Activated T-cell treated with anti-CD3 and anti-CD28 coated beads, Interleukin-2, amount 50 U/mL, for 24 hours (primary cell): Measurements from ENCODE around the gene RXRA.

Source experiments
- DNase-seq: peaks from one replicate; pipeline ENCODE4 v3.0.0-alpha.2; 2020
- H3K27ac Mint-ChIP-seq: 2 replicates; pipeline ENCODE4 v1.8.0; 2020; ENCODE audit warnings: mild to moderate bottlenecking, mixed read lengths
- H3K27me3 Mint-ChIP-seq: 2 replicates; pipeline ENCODE4 v1.8.0; 2020; ENCODE audit warnings: mixed read lengths
- H3K36me3 Mint-ChIP-seq: 2 replicates; pipeline ENCODE4 v1.8.0; 2020; ENCODE audit warnings: low read depth, mixed read lengths
- H3K4me1 Mint-ChIP-seq: 2 replicates; pipeline ENCODE4 v1.8.0; 2020; ENCODE audit warnings: low read depth, mixed read lengths
- H3K4me3 Mint-ChIP-seq: 2 replicates; pipeline ENCODE4 v1.8.0; 2020; ENCODE audit warnings: mild to moderate bottlenecking, moderate library complexity, mixed read lengths
- H3K9me3 Mint-ChIP-seq: 2 replicates; pipeline ENCODE4 v1.8.0; 2020; ENCODE audit warnings: mixed read lengths

RXRA gene

DNA sequence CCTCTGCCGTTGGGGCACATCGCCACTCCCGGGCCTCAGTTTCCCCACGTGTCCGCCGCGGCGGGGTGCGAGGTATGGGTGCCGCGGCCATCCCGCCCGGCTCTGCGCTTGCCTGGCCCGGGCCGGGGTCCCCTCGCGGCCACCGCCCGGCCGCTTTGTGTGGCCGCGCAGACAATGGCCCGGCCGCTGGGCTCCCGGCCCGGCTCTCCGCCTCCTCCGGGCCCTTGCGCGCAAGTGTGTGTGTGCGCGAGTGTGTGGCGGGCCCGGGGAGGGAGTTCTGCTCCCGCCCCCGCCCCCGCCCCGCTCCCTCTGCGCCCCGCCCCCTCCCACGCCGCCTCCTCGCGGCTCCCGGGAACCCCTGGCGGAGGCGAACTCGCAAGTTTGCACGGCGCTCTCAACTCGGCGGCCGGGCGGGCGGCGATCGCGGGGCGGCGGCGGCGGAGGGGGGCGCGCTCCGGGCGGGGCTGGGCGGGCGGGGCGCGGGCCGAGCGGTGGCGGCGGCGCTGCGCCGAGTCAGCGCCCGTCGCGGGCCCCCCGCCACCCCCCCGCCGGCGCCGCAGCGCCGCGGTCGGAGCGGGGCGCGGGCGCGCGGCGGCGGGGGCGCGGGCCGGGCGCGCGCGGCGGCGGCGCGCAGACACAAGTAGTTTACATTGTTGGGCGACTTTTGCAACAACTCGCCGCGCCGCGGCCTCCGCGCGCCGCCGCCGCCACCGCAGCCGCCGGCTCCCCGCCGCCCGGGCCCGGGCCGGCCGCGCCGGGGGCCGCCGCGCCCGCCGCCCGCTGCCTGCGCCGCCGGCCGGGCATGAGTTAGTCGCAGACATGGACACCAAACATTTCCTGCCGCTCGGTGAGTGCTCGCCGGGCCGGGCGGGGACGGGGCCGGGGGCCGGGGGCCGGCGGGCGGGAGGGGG is at the start of gene RXRA:
RXRA (plus strand) TSS at position 643 of the 911 bp plus-strand sequence; CDS start at position 820, 177 bp downstream.
- H3K36me3 Mint-ChIP-seq, result no peaks in the 10 kb centered on the region
- H3K4me3 Mint-ChIP-seq, result peak within 1 kb of the TSS; percentile 66
- no peaks in the 10 kb centered on the region for H3K9me3 Mint-ChIP-seq
- no peak within 1 kb of the TSS for H3K27ac Mint-ChIP-seq
- DNase-seq, result peak; percentile 68
- H3K4me1 Mint-ChIP-seq, result peaks cover 10% of the 10 kb centered on the region
- peaks cover 21% of the 10 kb centered on the region for H3K27me3 Mint-ChIP-seq

DNA sequence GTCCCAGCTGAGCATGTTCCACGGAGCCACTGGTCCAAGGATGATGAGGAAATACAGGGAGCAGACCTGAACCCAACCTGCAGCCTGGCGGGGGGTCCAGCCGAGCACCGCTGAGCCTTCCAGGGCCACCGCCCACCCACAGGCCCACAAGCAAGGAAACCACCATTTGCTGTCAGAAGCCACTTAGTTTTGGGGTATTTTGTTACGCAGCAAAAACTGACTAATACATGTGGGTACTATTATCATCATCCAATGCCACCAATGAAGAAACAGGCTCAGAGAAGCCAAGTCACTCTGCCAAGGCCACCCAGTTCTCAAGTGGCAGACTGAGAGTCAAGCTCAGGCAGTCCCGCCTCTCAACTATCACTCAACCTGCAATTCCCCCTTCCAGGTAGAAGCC is 48.0 kb upstream of the RXRA start:
- Mint-ChIP-seq H3K36me3 (no peaks in the 10 kb centered on the region), H3K4me1 (no peaks in the 10 kb centered on the region), H3K27ac (no peak overlapping the region), H3K27me3 (peaks cover 25% of the 10 kb centered on the region), H3K9me3 (no peaks in the 10 kb centered on the region), H3K4me3 (no peak overlapping the region)
- DNase-seq, result no peak

DNA sequence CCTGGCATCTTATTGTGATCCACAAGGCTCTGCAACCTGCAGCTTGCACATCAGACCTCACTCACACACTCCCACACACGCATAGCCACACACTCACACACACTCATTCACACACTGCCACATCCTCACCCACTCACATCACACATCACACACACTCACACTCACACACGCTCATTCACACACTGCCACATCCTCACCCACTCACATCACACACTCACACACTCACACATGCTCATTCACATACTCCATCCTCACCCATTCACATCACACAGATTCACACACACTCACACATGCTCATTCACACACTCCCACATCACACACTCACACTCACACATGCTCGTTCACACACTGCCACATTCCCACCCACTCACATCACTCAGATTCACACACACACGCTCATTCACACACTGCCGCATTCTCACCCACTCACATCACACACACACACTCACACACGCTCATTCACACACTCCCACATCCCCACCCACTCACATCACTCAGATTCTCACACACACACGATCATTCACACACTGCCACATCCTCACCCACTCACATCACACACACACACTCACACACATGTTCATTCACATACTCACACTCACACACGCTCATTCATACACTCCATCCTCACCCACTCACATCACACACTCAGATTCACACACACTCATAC is 47.1 kb upstream of the RXRA start:
- Mint-ChIP-seq H3K4me1 (no peaks in the 10 kb centered on the region), H3K4me3 (no peak overlapping the region), H3K27me3 (peaks cover 22% of the 10 kb centered on the region), H3K9me3 (no peaks in the 10 kb centered on the region), H3K27ac (no peak overlapping the region), H3K36me3 (no peaks in the 10 kb centered on the region)
- DNase-seq, result no peak

DNA sequence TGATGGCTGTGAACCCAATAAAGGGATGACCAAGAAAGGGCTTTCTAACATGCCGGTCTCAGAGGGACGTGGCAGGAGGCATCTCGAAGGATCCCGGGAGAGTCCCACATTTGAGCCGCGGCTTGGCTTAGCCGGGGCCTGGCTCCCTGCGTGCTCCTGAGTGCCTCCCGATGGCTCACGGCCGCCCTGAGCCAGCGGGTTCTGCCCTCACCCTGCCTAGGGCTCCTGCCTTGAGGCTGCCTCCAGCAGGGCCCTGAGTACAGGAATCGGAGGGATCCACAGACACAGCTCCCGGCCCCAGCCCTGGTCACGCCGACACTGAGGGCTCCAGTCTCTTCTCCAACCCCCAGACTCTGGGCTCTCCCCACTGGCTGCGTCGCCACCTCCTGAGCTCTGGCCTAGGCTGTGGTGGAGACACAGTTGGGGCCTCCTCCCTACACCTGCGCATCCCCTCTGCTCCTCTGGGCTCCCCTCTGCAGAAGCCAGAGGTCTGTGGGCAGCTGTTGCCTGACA is 44.1 kb upstream of the RXRA start:
- DNase-seq, result no peak
- Mint-ChIP-seq H3K27ac (no peak overlapping the region), H3K36me3 (no peaks in the 10 kb centered on the region), H3K9me3 (no peaks in the 10 kb centered on the region), H3K4me1 (no peaks in the 10 kb centered on the region), H3K27me3 (peaks cover 13% of the 10 kb centered on the region), H3K4me3 (no peak overlapping the region)

DNA sequence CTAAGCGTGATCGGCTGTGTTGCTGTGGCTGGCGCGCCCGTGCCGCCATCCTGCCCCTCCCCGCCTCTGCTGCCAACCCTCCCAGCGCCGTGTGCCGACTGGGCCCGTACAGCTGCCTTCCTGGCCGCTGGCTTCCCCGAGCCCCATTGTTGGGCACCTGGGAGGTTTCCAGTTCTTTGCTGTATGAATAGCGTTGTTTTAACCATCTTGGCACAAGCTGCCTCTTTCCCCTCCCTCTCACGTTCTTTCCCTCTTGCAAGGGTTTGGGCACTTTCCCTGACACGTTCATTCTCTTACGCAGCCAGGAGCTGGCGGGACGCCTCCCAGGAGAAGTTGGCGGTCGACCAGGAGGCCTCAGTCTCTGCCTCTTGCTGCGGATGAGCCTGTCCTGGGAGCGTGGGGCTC is 43.1 kb upstream of the RXRA start:
- H3K27ac Mint-ChIP-seq, result no peak overlapping the region
- no peaks in the 10 kb centered on the region for H3K36me3 Mint-ChIP-seq
- no peaks in the 10 kb centered on the region for H3K9me3 Mint-ChIP-seq
- DNase-seq, result no peak
- no peak overlapping the region for H3K4me3 Mint-ChIP-seq
- peaks cover 14% of the 10 kb centered on the region for H3K27me3 Mint-ChIP-seq
- no peaks in the 10 kb centered on the region for H3K4me1 Mint-ChIP-seq

DNA sequence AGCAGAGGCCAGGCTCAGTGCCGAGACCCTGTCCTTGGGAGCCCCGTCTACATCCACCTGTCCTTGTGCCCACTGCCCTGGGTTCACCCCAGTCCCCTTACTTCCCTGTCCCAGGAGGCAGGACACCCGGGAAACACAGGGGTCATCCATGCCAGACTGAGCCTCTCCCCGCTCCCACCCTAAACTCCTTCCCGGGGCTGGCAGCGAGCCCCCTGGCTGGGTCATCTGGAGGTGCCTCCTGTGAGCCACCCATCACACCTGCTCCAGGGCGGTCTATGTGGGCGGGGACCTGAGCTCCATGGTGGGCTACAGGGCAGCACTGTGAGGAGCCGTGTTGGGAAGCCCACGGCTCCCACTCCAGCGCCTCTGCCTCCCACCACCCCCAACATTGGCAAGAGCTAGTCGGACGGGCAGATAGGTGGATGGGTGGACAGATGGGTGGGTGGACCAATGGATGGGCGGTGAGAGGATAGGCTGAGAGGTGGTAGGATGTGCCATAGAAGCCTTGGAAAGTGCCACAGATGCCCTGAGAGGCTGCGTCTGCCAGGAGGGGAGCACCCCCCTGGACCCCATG is 42.5 kb upstream of the RXRA start:
- Mint-ChIP-seq H3K4me3 (no peak overlapping the region), H3K4me1 (no peaks in the 10 kb centered on the region), H3K27me3 (peaks cover 15% of the 10 kb centered on the region), H3K36me3 (no peaks in the 10 kb centered on the region), H3K9me3 (no peaks in the 10 kb centered on the region), H3K27ac (no peak overlapping the region)
- DNase-seq, result no peak

DNA sequence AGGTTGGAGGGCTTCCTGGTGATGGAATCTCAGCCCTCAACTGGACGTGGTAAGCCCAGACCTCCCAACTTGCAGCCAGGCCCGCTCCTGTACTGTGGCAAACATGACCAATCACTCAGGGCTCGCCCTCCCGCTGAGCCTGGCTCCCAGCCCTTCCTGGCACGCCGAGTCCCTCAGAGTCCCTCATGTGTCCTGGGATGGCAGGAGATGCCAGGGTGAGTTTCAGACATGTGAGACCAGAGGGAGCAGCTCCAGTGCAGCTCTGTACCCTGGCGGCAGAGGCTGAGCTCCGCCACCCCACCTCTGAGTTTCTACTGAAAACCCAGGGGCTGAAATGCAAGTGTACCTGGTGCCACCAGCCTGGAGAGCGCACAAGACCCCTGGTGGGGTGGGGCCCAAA is 42.0 kb upstream of the RXRA start:
- peaks cover 15% of the 10 kb centered on the region for H3K27me3 Mint-ChIP-seq
- H3K27ac Mint-ChIP-seq, result no peak overlapping the region
- no peaks in the 10 kb centered on the region for H3K9me3 Mint-ChIP-seq
- H3K4me1 Mint-ChIP-seq, result no peaks in the 10 kb centered on the region
- no peaks in the 10 kb centered on the region for H3K36me3 Mint-ChIP-seq
- H3K4me3 Mint-ChIP-seq, result no peak overlapping the region
- no peak for DNase-seq

DNA sequence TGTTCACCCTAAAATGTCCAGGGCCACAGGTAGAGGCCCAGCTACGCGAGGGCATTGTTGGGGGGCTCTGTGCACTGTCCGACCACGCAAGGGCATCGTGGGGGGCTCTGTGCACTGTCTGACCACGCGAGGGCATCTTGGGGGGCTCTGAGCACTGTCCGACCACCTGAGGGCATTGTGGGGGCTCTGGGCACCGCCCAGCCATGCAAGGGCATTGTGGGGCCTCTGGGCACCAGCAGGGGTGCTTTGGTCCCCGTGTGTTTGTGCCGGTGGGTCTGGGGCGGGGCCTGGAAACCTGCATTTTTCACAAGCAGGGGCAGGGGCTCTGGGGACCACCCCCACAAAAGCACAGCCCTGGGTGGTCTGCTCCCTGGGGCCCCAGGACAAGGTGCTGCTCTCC is 41.5 kb upstream of the RXRA start:
- Mint-ChIP-seq H3K4me3 (no peak overlapping the region), H3K9me3 (no peaks in the 10 kb centered on the region), H3K27me3 (peaks cover 15% of the 10 kb centered on the region), H3K36me3 (no peaks in the 10 kb centered on the region), H3K27ac (no peak overlapping the region), H3K4me1 (no peaks in the 10 kb centered on the region)
- DNase-seq, result no peak

DNA sequence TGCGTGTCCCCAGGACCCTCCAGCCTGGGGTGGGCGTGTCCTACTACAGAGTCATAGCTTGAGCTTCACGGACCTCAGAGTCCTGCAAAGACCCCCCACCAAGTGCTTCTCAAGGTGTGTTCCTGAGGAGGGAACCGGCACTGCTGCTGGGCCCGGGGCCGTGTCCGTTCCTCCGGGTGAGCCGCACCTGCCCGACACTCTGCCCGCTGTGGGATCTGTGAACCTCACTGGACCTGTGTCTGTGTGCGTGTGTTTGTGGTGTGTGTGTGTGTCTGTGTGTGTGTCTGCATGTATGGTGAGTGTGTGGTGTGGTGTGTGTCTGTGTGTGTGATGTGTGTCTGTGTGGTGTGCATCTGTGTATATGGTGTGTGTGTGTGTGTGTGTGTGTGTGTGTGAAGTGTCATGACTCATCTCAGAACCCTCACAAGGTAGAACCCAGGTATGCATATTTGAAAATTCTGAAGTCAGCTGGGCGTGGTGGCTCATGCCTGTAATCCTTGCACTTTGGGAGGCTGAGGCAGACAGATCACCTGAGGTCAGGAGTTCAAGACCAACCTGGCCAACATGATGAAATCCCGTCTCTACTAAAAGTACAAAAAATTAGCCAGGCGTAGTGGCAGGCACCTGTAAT is 40.9 kb upstream of the RXRA start:
- Mint-ChIP-seq H3K27ac (no peak overlapping the region), H3K4me1 (no peaks in the 10 kb centered on the region), H3K27me3 (peaks cover 15% of the 10 kb centered on the region), H3K36me3 (no peaks in the 10 kb centered on the region), H3K4me3 (no peak overlapping the region), H3K9me3 (no peaks in the 10 kb centered on the region)
- DNase-seq, result no peak

DNA sequence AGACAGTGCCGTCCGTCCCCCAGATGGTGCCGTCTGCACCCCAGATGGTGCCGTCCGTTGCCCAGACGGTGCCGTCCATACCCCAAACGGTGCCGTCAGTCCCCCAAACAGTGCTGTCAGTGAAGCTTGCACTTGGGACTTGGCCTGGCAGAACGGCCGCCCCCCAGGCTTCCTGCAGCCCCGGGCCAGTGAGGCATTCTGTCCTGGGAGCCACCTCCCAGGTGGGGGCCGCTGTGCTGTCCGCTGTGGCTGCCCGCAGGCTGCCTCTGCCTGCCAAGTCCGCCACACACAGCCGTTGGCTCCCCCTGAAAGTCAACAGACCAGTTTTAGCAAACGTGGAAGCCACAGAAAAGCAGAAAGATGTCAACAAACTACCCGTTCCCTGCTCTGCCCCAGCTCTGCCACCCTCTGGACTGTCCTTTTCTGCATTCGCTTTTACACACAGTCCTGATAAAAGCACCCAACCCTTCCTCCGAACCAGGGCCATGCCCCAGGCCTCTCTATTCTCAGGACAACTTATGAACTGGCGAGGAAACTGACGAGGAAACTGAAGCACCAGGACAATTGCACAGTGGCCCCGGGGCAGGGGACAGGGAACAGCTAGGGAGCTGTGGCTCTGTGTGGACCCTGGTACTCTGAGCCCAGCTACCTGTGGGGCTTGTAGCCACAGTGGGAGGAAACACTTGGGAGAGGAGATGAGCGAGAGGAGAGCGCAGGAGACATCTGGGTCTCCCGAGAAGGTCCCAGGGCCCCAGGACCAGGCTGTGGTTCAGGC is 39.6 kb upstream of the RXRA start:
- Mint-ChIP-seq H3K27ac (no peak overlapping the region), H3K4me3 (no peak overlapping the region), H3K4me1 (no peaks in the 10 kb centered on the region), H3K27me3 (peaks cover 15% of the 10 kb centered on the region), H3K9me3 (no peaks in the 10 kb centered on the region), H3K36me3 (no peaks in the 10 kb centered on the region)
- DNase-seq, result no peak

DNA sequence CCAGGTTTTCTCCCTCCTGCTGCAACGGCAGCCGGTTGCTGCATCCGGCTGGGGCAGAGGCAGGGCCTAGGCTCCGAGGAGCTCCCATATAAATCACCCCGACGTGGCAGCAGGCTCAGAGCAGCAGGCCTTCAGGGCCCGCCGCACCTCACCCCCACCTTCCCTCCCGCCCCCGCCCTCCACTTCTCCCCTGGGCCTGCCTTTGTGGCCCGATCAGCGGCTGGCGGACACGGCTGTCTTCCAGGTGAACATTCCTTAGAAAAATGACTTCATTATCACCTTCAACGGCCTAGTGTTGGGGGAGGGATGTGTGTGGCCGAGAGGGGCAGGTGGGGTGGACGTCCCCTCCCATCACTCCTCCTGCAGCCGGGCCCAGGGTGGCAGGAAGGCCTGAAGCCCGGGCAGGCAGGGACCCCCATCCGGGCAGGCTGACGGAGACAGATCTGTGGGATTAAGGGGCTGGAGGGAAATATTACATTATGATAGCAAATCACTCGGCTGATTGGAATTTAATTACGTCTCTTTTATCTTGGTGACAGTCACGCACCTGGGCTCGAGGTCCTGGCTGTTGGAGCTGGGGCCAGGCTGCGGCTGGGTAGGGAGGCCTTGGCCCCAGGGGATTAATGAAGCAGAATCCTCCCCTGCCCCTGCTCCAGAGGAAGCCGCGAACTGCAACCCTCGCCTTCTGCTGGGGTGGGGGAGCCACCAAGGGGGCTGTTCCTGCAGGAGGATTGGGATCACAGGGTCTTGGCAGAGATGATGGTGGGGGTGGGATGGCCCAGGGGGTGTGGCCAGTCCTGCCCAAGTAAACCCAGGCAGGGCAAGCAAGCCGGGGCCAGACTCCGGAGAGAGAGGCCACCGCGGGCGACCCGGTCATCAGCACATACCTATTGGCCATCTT is 38.4 kb upstream of the RXRA start:
- no peak overlapping the region for H3K4me3 Mint-ChIP-seq
- no peak overlapping the region for H3K27ac Mint-ChIP-seq
- H3K36me3 Mint-ChIP-seq, result no peaks in the 10 kb centered on the region
- H3K9me3 Mint-ChIP-seq, result no peaks in the 10 kb centered on the region
- peaks cover 15% of the 10 kb centered on the region for H3K27me3 Mint-ChIP-seq
- no peak for DNase-seq
- H3K4me1 Mint-ChIP-seq, result no peaks in the 10 kb centered on the region

DNA sequence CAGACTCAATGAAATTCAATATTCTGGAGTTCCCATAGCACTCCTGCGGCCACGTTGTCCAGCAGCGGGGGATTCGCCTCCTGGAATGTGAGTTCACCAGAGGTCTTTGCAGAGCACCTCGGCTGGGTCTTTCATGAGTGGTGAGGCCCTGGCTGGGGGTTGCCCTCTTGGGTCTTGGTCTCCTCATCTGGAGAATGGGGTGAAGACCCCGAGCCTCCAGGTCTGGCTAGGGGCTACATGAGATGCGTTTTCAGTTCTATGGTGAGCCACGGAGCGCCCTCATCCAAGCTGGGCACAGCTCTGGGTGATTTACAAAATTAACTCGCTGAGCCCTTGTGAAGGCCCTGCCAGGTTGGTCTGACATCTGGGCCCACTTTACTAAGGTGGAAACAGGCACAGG is 37.5 kb upstream of the RXRA start:
- H3K27me3 Mint-ChIP-seq, result peaks cover 11% of the 10 kb centered on the region
- H3K9me3 Mint-ChIP-seq, result no peaks in the 10 kb centered on the region
- no peak overlapping the region for H3K27ac Mint-ChIP-seq
- no peak for DNase-seq
- no peaks in the 10 kb centered on the region for H3K36me3 Mint-ChIP-seq
- H3K4me1 Mint-ChIP-seq, result peaks cover 2% of the 10 kb centered on the region
- H3K4me3 Mint-ChIP-seq, result no peak overlapping the region

DNA sequence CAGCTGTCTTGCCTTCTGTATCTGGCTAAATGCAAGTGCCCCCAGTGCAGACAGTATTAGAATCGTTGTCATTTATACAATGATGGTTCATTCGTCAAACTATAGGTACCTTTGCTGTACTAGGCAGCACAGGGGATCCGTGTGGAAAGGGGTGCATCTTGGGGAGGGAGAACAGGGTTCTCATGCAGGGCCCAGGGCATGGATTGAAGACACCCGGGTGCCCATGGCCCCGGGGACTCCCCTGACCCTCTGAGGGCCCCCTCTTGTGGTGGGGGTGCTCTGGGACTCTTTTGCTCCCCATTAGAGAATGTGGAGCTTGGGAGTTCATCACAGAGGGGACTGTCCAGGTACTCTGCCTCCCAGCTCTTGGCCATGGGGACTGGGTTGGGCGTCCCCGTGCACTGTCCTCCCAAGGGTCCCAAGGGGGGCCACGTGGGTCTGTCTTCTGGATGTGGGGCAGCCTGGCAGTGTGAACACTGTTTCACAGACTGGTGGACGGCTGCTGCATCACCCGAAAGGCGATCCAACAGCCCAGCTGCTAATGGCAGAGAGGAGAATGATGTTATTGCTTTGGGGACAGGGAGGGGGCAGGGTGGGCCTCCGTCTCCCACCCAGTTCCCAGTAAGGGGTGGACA is 36.9 kb upstream of the RXRA start:
- Mint-ChIP-seq H3K36me3 (no peaks in the 10 kb centered on the region), H3K9me3 (no peaks in the 10 kb centered on the region), H3K27ac (no peak overlapping the region), H3K4me3 (no peak overlapping the region), H3K27me3 (peaks cover 9% of the 10 kb centered on the region), H3K4me1 (peaks cover 2% of the 10 kb centered on the region)
- no peak for DNase-seq
